HG02943 (cell line): ENCODE measurements around the gene ZSCAN5C.
"Not testable (repeated sequence)": the region's sequence is repeated elsewhere in the genome, so short reads cannot be mapped to it uniquely, and the experiment has no call there.

ENCODE experiments used
- ATAC-seq: cut with Tn5 transposase; IDR thresholded peaks from one replicate; pipeline ENCODE4 v1.9.1; 2021; ENCODE audit warnings: mild to moderate bottlenecking, low read depth, moderate library complexity; ENCODE audit not compliant: unreplicated experiment

ZSCAN5C gene, protein sequence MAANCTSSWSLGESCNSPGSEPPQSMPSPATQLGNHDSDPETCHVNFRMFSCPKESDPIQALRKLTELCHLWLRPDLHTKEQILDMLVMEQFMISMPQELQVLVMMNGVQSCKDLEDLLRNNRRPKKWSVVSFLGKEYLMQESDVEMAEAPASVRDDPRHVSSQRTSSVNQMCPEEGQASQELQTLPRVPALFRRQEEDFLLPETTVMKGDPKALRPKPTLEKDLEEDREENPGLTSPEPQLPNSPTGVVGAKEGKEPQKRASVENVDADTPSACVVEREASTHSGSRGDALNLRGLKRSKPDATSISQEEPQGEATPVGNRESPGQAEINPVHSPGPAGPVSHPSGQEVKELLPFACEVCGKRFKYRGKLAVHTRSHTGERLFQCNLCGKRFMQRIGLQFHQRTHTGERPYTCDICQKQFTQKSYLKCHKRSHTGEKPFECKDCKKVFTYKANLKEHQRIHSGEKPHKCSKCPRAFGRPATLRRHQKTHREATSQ

DNA sequence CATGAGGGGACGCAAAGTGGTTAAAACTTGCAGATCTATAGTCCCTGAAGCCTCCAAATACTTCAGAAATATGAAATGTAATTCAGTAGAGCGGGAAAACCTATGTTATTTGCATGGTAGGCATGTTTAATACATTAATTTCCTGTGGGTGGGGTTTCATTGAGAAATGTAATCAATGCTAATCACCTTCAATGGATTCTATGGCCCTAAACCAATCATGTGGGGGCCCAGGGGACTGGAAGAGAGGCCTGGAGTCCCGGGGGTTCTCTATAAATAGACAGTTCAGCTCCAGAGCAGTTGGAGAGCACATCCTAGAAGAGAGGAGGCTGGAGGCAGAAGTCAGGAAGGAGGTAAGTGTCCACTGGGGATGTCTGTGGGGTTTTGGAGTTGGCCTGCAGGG is at the start of gene ZSCAN5C:
TSS of gene ZSCAN5C (plus strand) at position 301 of the 400 bp plus-strand sequence. CDS start 3,641 bp downstream, outside the sequence.
- no peak for ATAC-seq

DNA sequence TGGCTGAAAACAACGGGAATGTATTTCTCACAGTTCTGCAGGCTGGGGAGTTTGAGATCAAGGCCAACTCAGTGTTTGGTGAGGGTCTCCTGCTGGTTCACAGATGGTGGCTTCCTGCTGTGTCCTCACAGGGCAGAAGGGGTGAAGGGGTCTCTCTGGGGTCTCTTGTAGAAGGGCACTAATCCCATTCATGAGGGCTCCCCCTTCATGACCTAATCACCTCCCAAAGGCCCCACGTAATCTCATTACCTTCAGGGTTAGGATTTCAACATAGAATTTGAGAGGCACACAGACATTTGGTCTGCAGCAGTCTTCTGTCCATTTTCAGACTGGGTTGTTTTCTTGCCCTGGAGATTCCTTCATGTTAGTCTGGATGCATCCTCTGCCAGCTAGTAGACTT is 49.4 kb upstream of the ZSCAN5C start:
- no peak for ATAC-seq

DNA sequence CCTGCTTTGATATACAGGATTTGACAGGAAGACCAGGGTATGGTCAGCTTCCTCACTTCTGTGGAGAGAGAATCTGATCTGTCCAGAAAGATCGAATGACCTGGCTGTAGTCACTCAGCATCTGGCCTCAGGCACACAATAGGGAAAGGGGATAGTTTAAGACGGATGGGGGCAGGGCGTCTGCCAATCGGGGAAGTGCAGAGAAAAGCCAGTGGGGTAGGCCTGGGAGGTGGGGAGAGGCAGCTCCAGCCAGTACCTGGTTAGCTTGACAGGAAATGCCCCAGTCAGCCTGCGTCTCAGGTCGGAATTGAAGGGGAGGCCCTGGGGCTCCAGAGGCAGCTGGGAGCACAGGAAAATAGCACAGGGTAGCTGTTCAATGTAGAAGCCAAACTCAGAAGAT is 48.6 kb upstream of the ZSCAN5C start:
- ATAC-seq, result no peak

DNA sequence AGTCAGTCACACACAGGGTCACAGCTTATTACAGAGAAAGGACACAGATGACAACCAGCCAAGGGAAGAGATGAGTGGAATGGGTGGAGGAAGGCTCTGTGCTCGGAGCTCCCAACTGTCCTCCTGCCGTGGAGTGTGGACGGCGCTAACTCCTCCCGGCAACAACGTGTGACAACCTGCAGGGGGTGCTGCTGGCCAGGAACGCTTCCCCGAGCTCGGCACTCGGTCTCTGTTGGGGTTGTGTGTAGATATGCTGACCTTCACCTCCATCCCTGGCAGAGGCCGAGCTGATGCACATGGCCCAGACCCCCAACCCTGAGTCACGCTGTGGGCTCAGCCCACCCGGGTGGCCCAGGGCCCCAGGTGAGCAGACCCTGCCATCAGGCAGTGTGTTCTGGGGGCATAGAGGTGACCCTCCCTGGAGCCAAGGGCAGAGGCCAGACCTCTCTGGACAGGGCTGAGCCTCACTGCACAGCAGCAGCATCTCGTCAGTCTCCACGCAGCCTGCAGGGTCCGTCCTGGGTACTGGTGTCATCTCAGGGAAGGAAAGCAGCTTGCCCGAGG is 46.9 kb upstream of the ZSCAN5C start:
- no peak for ATAC-seq

DNA sequence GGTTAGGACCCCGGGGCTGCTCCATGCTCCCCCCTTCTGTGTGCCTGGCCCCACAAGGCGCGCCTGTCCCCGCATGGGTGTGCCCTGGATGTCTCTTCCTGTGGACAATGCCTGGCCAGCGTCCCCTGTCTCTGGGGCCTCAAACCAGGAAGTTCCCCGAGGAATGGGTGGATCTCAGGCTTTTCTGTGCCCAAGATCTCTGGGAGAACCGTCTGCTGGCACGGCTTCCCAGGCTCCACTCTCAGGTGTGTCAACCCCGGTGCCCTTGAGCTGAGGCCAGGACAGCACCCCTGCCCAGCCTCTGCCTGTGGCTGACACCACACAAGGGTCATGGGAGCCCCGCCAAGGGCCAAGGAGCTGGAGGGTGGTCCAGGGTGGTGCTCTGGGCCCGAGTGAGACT is 45.3 kb upstream of the ZSCAN5C start:
- ATAC-seq, result no peak

DNA sequence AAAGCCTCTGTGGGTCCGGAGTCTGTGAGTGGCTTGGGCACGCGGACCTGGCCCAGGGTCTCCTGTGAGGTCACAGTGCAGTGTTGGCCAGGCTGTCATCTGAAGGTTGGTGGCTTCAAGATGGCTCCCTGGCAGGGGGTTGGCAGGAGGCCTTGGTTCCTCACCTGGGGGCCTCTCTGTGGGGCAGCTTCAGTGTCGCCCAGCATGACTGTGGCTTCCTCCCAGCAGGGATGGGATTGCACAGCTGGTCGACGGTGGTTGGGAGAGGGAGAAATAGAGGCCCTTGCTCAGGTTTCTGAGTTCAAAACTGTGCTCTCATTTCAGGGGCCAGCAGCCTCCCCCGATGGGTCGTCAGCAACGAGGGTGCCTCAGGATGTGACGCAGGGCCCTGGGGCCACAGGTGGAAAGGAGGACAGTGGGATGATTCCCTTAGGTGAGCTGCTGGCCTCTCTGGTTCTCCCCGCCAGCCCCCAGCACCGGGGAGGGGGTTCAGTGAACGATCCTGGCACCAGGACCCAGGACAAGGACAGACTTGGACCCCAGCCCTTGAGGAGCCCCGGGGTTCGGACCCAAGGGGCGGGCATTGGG is 43.8 kb upstream of the ZSCAN5C start:
- ATAC-seq, result no peak

DNA sequence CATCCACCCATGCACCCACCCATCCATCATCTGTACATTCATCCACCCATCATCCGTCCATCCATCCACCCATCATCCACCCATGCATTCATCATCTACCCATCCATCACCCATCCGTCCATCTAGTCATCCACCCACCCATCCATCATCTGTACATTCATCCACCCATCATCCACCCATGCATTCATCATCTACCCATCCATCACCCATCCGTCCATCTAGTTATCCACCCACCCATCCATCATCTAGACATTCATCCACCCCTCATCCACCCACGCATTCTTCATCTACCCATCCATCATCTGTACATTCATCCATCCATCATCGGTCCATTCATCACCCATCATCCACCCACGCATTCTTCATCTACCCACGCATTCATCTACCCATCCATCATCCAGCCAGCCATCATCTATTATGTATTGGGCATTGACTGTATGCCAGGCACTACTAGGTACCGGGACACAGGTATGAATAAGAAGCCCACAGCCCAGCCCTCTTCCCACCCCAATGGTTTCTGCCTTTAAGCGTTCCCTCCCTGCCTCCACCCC is 43.0 kb upstream of the ZSCAN5C start:
- ATAC-seq, result no peak

DNA sequence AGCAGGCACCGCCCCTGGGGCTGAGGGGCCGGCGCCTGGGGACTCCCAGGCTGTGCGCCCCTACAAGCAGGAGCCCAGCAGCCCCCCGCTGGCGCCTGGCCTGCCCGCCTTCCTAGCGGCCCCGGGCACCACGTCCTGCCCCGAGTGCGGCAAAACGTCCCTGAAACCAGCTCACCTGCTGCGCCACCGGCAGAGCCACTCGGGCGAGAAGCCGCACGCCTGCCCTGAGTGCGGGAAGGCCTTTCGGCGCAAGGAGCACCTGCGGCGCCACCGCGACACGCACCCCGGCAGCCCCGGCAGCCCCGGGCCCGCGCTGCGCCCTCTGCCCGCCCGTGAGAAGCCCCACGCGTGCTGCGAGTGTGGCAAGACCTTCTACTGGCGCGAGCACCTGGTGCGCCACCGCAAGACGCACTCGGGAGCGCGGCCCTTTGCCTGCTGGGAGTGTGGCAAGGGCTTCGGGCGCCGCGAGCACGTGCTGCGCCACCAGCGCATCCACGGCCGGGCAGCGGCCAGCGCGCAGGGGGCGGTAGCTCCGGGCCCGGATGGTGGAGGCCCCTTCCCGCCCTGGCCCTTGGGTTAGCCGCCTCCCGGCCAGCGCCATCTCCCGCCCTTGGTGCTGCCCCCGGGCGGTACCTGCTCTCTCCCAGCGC is 42.3 kb upstream of the ZSCAN5C start:
- ATAC-seq, result no peak

DNA sequence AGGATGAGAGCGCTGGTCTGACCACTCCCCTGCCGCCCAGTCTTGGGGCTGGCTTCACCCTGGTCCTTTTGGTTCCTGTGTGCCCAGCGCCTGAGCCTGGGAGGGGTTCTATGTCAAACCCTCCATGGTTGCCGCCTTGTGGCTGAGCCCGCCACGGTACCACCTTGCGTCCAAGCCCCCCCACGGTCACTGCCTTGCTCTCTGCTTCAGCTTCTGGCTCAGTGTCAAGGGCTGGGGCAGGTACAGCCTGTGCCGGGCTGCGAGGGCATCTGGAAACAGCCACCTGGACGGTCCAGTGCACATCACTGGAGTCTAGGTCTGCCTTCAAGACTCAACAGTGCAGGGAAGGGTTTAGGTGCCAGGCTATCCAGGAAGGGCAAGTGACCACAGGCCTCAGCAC is 40.5 kb upstream of the ZSCAN5C start:
- ATAC-seq, result no peak

DNA sequence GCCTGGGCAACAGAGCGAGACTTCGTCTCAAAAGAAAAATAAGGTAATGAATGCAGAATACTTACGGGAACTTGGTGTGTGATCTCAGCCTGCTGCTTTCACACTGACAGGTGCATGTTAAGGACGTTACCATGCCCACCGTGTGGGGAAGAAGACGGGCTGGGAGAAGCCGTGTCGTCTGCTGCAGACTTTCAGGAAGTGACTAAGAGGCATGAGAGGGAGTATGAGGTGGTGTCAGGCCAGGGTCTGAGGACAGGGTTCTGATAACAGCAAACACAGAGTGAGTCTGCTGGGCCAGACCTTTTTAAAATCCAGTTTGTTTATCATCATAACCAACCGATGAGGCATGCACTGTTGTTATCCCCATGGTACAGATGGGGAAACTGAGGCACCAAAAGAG is 39.8 kb upstream of the ZSCAN5C start:
- no peak for ATAC-seq

DNA sequence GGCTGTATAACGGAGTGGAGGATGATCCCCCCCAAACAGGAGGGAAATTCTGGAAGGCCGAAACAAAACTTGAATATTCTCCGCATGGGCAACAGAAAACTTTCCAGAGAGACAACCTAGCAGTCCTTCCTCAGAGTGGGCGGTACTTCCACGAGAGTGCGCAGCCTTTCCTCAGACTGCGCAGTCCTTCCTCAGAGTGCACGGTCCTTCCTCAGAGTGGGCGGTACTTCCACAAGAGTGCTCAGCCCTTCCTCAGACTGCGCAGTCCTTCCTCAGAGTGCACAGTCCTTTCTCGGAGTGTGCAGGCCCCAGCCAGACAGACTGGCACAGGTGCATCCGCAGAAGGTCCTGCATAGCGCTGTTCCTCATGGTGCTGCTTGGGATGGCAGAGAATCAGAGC is 39.0 kb upstream of the ZSCAN5C start:
- no peak for ATAC-seq

DNA sequence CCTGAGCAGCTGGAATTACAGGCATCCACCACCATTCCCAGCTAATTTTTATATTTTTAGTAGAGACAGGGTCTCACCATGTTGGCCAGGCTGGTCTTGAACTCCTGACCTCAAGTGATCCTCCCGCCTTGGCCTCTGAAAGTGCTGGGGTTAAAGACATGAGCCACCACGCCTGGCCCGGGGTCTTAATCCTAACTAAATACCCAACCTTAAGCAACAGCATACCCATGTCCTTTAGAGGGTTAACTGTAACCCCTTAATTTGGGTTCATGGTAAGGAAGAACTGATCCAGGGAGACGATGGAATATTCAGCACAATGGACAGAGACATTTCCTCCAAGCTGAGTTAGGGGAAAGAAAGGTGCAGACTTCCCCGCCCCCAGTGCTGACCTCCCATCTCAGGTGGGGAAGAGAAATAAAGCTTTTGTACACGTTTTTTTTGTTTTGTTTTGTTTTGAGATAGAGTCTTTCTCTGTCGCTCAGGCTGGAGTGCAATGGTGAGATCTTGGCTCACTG is 35.0 kb upstream of the ZSCAN5C start:
- no peak for ATAC-seq

DNA sequence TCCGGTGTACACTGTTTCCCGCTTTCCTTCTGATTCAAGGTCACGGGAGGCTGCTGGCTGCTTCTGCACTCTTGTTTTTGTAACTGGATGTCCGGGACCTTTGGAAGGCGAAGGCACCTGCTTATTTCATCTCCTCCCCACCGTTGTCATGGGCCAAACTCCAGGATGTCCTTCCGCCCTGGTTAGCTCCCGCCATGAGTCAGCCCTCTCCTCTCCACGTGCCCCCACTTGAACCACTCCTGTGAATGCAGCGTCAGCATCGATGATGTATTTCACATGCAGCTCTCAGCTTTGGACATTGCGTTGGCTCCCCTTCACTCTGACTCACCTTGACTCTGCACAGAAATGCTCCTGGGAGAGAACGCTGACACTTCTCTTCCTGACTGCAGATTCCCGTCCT is 31.8 kb upstream of the ZSCAN5C start:
- no peak for ATAC-seq

DNA sequence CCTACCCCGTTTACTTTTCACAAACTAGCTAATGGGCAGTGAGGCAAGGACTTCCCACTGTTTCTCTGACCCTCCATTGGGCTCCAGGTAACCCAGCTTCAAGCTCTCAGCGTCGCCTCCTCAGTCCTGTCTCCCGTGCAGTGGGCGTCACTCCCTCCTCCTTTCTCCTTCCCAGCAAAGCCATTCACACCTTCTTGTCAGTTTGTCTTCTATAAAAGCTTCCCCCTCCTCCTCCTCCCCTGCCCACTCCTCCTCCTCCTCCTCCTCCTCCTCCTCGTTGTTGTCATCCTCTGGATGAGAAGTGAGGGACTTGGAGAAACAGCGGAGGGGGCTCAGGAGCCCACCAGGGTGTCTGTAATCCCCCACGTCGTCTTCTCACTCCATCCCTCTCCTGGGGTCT is 28.0 kb upstream of the ZSCAN5C start:
- ATAC-seq, result no peak

DNA sequence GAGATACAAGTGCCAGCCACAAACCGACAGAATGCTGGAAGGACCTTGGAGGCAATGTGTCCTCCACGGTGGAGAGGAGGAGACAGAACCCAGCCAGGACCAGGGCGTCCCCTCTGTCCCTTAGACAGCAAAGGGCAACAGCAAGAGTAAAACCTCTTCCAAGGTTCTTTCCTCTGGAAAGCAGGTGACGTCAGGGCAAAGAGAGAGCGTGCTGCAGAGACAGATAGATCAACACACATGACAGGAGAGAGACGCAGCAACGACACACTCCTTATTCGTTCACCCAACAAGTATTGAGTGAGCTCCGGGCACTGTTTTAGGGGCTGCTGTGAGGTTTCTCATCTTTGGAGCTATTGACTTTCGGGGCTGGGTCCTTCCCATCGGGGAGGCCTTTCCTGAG is 27.5 kb upstream of the ZSCAN5C start:
- no peak for ATAC-seq

DNA sequence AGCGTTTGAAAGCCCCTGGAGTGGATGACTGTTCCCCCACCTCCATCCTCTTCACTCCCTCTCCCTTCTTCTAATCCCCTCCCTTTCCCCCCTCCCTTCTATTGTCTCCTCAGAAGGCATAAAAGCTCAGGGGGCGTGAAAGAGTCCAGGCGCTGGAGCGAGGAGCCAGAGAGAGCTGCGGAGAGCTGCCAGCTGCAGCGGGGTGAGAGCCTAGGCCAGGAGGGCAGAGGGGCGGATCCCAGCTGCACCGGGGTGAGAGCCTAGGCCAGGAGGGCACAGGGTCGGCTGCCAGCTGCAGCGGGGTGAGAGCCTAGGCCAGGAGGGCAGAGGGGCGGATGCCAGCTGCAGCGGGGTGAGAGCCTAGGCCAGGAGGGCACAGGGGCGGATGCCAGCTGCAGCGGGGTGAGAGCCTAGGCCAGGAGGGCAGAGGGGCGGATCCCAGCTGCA is 26.2 kb upstream of the ZSCAN5C start, which contains the start of gene GALP:
TSS of gene GALP (plus strand) at position 148 of the 447 bp plus-strand sequence. CDS start 1,101 bp downstream, outside the sequence.
- ATAC-seq, result not testable (repeated sequence)

DNA sequence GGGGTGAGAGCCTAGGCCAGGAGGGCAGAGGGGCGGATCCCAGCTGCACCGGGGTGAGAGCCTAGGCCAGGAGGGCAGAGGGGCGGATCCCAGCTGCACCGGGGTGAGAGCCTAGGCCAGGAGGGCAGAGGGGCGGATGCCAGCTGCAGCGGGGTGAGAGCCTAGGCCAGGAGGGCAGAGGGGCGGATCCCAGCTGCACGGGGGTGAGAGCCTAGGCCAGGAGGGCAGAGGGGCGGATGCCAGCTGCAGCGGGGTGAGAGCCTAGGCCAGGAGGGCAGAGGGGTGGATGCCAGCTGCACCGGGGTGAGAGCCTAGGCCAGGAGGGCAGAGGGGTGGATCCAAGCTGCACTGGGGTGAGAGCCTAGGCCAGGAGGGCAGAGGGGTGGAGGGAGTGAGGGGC is 25.8 kb upstream of the ZSCAN5C start:
- not testable (repeated sequence) for ATAC-seq

DNA sequence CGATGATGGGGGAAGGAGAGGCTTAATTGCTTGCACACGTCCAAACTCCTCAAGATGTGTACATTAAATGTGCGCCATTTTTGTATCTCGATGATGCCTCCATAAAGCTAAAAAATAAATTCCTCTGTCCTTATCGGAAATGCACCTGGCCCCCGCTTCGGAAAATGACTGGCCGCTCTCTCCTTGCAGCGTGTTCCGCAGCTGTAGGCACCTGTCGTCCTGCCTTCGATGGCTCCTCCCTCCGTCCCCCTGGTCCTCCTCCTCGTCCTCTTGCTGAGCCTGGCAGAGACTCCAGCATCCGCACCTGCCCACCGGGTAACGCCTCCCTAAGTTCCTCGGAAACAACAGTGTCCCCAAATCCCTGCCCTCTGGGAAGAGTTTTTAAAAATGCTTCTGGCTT is 25.2 kb upstream of the ZSCAN5C start:
- ATAC-seq, result no peak

DNA sequence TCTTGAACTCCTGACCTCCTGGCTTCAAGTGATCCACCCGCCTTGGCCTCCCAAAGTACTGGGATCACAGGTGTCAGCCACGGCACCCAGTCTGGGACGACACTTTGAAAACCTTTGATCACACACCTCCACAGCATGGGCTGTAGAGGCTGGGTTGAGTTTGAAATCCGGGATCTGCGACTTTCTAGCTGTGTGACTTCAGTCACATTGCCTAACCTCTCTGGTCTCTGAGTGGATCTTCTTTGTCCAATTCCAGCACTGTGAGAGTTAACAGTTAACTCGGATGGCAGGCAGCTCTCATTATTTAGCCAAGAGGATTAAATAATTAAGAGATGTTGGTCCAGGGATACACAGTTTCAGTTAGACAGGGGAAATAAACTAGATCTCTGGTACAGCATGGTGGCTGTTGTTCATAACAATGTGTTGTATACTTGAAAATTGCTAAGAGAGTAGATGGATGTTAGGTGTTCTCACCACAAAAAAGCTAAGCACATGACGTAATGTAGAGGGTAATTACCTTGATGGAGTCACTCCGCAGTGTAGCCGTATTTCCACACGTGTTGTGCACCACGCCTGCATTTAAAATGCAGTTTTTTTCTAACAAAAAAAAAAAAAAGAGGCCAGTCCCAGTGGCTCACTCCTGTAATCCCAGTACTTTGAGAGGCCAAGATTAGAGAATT is 24.4 kb upstream of the ZSCAN5C start:
- ATAC-seq, result no peak

DNA sequence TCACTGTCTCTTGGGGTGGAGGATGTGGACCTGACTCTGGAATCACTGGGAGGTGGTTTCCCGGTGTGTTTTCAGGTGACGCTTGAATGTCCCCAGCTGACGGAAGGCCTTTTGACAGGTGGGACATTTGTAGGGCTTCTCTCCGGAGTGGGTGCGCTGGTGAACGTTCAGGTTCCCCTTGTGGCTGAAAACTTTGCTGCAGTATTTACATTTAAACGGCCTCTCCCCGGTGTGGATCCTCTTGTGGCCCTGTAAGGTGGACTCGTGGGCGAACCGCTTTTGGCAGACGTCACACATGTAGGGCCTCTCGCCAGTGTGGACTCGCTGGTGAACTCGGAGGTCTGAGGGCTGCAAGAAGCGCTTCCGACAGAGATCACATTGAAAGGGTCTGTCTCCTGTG is 12.3 kb upstream of the ZSCAN5C start:
- no peak for ATAC-seq
